HG03460 (cell line): ENCODE results near the gene ZDHHC14.

Experiments
- ATAC-seq: cut with Tn5 transposase; IDR thresholded peaks from one replicate; pipeline ENCODE4 v1.9.1; 2021; ENCODE audit not compliant: unreplicated experiment

Gene ZDHHC14

GRCh38 chr6:157655139-157655538 is 274.1 kb downstream of the ZDHHC14 start:
- ATAC-seq, result no peak

DNA sequence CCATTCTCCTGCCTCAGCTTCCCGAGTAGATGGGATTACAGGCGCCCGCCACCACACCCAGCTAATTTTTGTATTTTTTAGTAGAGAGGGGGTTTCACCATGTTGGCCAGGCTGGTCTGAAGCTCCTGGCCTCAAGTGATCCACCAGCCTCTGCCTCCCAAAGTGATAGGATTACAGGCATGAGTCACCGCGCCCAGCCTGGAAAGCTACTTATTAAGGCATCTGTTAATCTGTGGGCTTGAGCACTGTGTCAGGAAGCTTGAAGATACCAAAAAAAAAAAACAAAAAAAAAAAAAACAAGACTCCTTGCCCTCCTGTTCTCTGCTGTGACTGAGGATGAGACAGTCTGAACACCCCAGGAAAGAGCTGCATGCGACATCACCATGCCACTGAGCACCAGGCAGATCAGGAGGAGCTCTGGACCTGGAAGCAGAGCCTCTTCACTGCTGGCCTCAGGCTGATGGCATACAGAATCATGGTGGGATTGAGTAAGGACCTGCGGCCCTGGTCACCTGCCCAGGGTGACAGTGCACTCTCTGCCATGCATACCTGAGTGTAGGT is 275.5 kb downstream of the ZDHHC14 start:
- no peak for ATAC-seq

DNA sequence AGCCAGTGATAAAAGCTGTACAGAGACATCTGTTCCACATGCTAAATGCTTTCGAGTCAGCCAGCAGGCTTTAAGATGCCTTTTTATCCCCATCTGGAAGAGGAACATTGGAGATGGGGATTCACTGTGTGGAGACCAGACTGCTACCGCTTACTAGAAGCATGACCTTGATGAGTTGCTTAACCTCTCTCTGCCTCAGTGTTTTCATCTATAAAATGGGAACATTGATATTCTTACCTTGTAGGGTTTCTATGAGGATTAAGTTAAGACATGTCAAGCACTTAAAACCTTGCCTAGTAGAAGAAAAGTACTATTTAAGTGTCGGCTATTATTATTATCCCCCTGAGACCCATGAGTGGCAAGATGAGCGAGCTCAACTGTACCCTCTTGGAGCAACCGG is 276.8 kb downstream of the ZDHHC14 start:
- ATAC-seq, result no peak

DNA sequence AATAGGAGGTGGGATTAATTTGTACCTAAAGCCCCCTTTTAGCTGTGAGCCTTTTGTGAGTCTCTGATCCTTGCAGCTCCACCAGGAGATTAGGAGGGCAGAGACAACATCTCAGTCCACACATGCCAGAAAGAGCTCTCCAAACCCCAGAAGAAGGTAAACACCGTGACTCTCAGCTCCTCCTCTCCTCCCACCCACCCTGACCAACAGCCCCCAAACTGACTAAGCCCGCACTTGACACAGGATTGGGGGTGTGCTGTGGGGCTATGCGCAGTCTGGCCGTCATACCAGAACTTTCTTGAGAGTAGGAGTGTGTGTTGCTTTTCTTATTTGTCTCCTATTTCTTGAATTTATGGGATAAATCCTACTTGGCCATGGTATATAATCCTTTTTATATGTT is 277.3 kb downstream of the ZDHHC14 start:
- no peak for ATAC-seq

DNA sequence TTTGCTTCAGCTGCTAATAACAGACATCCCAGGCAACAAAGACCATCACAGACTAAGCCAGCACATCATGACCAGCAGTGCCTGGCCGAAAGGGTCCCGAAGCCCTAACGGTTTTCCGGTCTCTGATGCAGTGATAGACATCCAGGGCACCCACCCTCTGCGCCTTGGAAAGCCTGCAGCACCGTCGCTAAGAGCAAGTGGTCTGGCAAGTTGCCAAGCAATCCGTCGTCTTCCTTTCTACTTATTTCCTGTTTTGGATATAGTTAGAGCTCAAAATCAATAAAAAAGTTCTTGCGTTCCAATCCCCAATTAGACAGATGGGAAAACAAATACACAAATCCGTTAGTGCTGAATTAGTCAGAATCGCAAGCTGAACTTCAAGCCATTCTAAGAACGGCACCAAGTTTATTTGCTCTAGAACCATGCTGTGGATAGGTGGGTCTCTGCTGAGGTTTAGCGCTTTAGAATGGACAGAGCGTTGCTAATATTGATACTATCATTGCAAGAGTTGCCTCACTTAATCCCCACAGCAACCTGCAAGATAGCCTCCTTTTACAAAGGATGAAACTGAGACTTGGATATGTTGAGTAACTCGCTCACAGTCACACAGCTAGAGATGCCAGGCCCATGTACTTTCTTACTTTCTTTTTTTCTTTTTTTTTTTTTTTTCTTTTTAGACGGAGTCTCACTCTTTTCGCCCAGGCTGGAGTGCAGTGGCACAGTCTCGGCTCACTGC is 278.7 kb downstream of the ZDHHC14 start:
- no peak for ATAC-seq

DNA sequence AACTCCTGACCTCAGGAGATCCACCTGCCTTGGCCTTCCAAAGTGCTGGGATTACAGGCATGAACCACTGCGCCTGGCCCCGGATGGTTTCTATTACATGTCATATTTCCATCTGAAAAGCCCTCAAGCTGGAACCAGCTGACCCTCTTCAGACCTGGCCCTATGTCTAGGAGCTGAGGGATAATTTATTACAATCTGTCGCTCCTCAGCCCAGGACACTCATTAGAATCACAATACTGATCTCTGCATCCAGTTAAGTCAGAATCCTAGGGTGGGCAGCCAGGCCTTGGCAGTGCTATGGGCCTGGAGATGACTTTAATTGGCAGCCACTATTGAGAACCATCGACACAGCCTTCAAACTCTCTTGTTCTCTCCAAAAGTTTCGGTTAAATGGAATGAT is 279.4 kb downstream of the ZDHHC14 start:
- ATAC-seq, result no peak

- ATAC-seq, result no peak
Observed at GRCh38 chr6:157661652-157662051, 280.7 kb downstream of the ZDHHC14 start.

DNA sequence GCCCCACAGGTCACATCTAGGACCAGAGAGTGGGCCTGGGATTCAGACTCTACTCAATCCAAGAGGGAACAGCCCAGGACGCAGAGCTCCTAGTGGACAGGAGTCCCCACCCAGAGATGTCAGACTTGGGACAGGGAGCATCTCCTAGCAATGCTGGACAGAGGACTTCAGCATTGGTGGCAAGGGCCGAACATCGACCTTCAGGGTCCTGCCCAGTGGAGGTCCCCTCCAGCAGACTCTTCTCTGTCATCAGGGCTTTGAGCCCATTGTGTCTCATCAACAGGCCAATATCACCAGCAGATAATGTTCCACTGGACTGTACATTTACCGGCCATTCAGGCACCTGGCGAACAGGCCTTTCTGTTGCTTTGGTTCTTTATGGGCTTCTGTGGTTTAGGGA is 282.3 kb downstream of the ZDHHC14 start:
- ATAC-seq, result no peak

GRCh38 chr6:157665180-157665579 is 284.2 kb downstream of the ZDHHC14 start:
- ATAC-seq, result no peak

DNA sequence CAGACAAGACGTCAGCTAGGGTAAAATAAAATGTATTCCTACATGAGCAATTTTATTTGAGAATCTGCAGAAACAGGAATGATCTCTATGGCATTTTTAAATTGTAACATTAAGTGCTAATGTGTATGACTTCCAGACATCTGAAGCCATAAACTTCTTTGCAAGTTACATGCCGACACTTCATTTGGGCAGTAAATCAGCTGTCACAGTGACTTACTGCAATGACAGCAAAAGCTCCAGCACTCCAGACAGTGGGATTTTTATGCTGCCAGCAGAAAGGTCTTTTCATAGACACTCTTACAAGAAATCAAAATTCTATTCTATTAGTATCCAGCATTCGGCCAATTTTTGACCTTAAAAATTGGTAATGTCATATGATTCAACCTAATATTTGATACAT is 285.7 kb downstream of the ZDHHC14 start:
- no peak for ATAC-seq

DNA sequence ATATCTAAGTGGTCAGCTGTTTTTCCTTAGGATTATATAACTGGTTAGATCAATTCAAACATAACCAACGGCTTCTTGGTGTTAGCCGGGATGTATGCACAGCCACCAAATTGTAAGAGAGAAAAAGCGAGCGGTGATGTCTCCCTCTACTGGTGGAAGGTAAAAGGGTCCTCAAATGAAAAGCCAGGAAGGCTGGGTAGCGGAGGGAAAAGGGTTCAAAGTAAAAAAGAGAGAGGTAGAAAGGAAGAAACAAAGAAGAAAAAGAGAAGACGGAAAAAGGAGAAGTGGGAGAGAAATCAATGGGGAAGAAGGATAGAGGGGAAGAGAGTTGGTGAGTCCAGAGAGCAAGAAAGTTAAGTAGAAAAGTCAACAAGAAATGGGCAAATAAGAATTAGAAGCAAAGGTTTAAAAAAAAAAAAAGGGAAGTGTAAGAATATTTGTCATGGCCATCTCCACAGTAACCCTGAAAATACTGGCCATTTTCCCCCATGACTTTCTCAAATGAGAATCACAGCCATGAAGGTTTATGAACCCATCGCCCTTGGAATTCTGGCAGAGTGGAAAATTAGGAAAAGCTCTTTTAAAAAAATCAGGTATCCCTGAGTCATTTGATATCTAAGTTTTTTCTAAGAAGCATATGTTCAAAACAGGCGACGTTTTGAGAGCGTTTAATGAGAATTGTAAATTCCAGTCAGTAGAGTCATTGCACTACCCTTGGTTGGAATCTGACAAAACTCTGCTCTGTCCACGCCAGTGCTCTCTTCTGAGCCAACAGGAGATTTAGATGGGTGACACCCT is 286.4 kb downstream of the ZDHHC14 start:
- no peak for ATAC-seq

DNA sequence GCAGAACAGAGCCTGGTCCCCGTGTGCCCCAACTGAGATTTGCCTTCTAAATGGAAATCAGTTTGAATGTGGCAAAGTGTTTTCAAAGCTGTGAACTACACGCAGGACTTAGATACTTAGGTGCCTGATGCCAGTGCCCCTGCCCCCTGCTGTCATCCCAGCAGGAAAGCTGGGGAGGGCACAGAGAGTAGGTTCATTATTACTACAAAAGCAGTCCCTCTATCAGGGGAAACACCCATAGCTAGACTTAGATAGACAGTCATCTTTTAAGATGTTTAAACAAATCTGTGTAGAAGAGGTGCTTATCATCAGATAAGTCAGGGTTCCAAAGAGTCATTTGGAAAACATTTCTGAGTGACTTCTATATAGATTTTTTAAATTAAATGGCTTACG is 287.0 kb downstream of the ZDHHC14 start:
- ATAC-seq, result no peak

GRCh38 chr6:157668713-157669112 is 287.7 kb downstream of the ZDHHC14 start:
- no peak for ATAC-seq

GRCh38 chr6:157669323-157669722 is 288.3 kb downstream of the ZDHHC14 start:
- ATAC-seq, result no peak

DNA sequence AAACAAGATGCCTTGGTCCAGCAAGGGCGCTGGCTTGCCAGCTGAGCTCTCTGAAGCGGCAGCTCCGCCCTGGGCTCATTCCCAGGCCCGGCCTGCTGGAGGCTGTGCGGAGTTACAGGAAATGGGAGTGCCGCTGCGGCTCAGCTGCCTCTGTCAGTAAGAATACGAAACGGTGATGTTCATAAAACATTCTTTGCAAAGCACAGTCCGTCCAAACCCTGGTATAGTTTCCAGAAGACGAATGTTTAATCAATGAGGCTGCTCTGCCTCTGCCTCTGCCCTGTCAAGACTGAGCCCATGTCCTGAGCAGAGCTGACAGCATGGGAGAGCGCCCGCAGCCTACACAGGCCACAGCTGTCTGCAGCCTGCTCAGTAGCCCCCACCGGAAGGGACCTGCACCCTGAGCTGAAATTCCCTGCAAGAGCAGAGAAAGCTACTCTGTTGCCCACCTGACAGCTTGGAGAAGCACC is 288.8 kb downstream of the ZDHHC14 start:
- ATAC-seq, result no peak

DNA sequence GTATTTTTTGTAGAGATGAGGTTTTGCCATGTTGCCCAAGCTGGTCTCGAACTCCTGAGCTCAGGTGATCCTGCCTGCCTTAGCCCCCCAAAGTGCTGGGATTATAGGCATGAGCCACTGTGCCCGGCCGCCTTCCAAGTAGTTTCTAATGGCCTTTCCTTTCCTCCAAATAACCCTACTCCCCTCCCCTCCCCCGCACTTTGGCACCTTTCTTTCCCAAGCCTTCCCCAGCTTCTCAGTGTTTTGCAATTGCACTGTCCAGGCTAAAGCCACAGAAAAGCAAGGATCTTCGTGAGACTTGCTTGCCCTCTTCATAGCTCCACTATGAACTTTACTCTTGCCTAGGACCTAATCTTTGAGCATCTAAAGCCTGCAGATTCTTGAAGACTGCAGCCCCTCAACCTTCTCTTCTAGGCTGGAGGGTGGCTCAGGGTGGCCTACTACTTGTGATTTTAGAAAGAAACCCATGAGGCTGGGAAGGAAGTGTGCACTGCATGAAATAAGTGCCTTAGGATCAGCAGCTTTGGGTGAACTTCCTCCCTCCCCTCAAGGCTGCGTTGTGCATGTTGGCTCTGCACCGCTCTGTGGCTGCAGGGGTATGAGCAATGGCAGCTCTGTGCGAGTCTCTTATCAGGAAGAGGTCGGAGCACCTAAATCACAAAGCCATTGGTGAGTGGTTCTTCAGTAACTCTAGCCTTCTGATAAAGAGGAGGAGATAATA is 289.6 kb downstream of the ZDHHC14 start:
- ATAC-seq, result no peak

DNA sequence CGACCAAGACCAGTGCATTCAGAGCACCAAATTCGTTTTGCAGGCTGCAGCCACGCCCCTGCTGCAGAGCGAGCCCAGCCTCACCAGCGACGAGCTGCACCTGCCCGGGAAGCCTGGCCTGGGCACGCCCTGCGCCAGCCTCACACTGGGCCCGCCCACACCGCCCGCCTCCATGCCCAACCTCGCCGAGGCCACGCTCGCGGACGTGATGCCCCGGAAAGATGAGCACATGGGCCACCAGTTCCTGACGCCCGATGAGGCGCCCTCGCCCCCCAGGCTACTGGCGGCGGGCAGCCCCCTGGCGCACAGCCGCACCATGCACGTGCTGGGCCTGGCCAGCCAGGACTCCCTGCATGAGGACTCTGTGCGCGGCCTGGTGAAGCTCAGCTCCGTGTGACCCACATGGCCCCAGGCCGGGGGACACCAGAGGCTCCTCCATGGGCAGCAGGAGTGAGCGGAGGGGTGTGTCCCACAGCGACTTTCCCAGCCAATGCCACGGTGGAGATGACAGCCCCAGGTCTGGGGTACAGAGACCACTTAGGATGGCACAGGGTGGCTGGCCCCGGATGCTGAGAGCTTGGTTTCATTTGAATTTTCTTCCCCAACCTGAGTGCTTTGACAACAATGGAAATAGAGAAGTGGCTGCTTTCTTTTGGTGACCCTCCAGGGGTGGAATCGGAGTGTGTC is 291.9 kb downstream of the ZDHHC14 start:
- ATAC-seq, result no peak

DNA sequence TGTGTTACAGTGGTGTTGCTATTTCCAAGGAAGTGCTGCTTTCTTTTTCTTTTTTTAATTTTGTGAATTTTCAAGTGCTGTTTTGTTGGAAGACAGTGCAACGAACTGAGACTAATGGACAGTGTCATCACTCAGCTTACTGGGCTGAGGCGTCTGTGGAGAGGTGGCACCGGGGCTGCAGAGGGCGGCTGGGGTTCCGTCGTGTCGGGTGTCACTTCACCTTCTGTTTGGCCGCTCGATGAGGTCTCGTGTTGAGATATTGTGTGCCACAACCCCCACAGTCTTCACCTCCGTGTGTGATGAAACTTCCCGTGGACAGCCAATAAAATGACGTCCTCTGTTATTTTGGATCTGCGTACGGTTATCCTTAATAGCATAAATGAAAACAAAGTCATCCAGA is 292.6 kb downstream of the ZDHHC14 start:
- ATAC-seq, result no peak

DNA sequence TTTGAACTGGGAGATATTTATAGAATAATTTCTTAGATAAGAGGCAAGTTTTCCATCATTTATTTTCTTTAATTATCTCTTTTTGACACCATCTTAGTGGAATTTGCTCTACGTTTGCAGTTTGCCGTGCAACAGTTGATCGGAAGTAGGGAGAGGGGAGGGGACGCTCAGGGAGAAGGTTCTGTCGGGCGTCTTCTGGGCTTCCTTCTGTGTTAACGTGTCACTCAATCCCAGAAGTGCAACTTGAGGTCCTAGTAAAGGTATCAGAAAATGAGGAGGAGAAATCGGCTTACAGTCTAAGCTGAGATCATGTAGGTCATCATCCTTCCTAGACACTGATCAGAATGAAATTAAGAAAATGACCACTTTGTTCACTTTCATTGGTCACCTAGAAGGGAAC is 293.1 kb downstream of the ZDHHC14 start:
- ATAC-seq, result no peak

GRCh38 chr6:157675831-157676230 is 294.8 kb downstream of the ZDHHC14 start:
- ATAC-seq, result no peak

DNA sequence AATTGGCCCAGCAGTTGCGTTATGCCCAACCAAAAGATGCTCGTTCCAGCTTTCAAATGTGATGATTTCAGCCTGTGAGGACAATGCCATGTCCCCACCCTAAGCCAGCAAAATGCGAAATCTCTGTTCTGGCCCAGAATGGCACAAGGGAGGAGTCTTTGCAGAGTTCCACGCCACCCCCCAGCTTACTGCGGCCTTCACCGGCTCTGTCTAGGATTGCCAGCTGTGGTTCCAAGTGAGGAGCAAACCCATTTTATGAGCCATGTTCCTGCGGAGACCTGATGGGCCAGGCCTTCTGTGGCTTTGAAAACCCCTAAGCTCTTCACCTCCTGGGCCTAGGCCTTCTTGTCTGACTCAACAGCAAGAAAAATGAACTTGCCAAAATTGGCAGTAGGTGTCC is 295.3 kb downstream of the ZDHHC14 start:
- no peak for ATAC-seq
